PFSK-1 (cell line): ENCODE results near the gene HM13.

ENCODE experiments used
- FOXP2 ChIP-seq: optimal IDR thresholded peaks from 2 replicates; pipeline ENCODE3; 2011; ENCODE audit warnings: borderline replicate concordance, control low read depth, inconsistent platforms; ENCODE audit not compliant: insufficient read depth; ENCODE audit errors: extremely low read length, extremely low read depth
- POLR2AphosphoS5 ChIP-seq: IDR thresholded peaks from 2 replicates; pipeline ENCODE4 v1.6.1; 2012; ENCODE audit warnings: low read depth, mild to moderate bottlenecking, control low read depth, low read length, moderate library complexity
- REST ChIP-seq, 2 experiments: IDR thresholded peaks; 2 replicates each; pipeline versions ENCODE4 v1.6.1 to v1.8.0; 2011 to 2012; ENCODE audit warnings: low read depth in 2 of 2, low read length in 2 of 2, control low read depth in 1 of 2, inconsistent platforms in 1 of 2, mild to moderate bottlenecking in 1 of 2, moderate library complexity in 1 of 2; ENCODE audit not compliant: insufficient read depth in 1 of 2
- SIN3A ChIP-seq: IDR thresholded peaks from 2 replicates; pipeline ENCODE4 v1.6.1; 2012; ENCODE audit warnings: mild to moderate bottlenecking, low read length, moderate library complexity, borderline replicate concordance; ENCODE audit not compliant: insufficient read depth

GRCh38 chr20:31587545-31588389, 73.5 kb downstream of the HM13 start:
- TF ChIP-seq POLR2AphosphoS5: no peak
- TF ChIP-seq REST (IDR thresholded peaks at IDR 0.05; ENCODE audit: insufficient read depth in 1 of 2, low read depth in 2 of 2, low read length in 2 of 2): no peak
- TF ChIP-seq FOXP2: no peak
- TF ChIP-seq SIN3A: no peak
